Trophoblast cell (in vitro differentiated cells and primary cell): ENCODE results near the gene CHAF1B. TPM values are rescaled to one million over a fixed set of nuclear protein-coding genes. Genes with fewer than 3 reads are reported as not detected.
"Not testable (repeated sequence)": the region's sequence is repeated elsewhere in the genome, so short reads cannot be mapped to it uniquely, and the experiment has no call there.

ENCODE experiments used
- DNase-seq, 2 donors: peaks; one replicate each; pipeline ENCODE4 v3.0.0-alpha.2; 2016
- H2AFZ ChIP-seq: 2 replicates; pipeline ENCODE4 v1.6.1; 2013; ENCODE audit warnings: low read length, moderate library complexity, mild to moderate bottlenecking; ENCODE audit not compliant: insufficient read depth, poor library complexity
- H2AK5ac ChIP-seq: 2 replicates; pipeline ENCODE4 v1.6.1; 2013; ENCODE audit warnings: mild to moderate bottlenecking, low read length
- H2BK120ac ChIP-seq: 2 replicates; pipeline ENCODE4 v1.6.1; 2013; ENCODE audit warnings: low read length, mild to moderate bottlenecking, moderate library complexity; ENCODE audit not compliant: insufficient read depth, poor library complexity
- H2BK12ac ChIP-seq: 2 replicates; pipeline ENCODE4 v1.6.1; 2013; ENCODE audit warnings: mild to moderate bottlenecking, low read length, moderate library complexity
- H2BK5ac ChIP-seq: 2 replicates; pipeline ENCODE4 v1.6.1; 2013; ENCODE audit warnings: low read length, low read depth, moderate library complexity, mild to moderate bottlenecking; ENCODE audit not compliant: poor library complexity
- H3K14ac ChIP-seq: 2 replicates; pipeline ENCODE4 v1.6.1; 2013; ENCODE audit warnings: mild to moderate bottlenecking, low read length
- H3K18ac ChIP-seq: 2 replicates; pipeline ENCODE4 v1.6.1; 2013; ENCODE audit warnings: mild to moderate bottlenecking, low read length
- H3K23ac ChIP-seq: 2 replicates; pipeline ENCODE4 v1.6.1; 2013; ENCODE audit warnings: low read length
- H3K27ac ChIP-seq: 2 replicates; pipeline ENCODE4 v1.5.1; 2013; ENCODE audit warnings: low read depth, mild to moderate bottlenecking, inconsistent platforms, low read length, moderate library complexity
- H3K27me3 ChIP-seq: 2 replicates; pipeline ENCODE4 v1.6.1; 2013; ENCODE audit warnings: inconsistent platforms, mild to moderate bottlenecking, low read length, moderate library complexity; ENCODE audit not compliant: insufficient read depth
- H3K36me3 ChIP-seq, 2 experiments: 1 replicate in 1 of 2; 2 replicates in 1 of 2; pipeline ENCODE4 v1.6.1; 2013; ENCODE audit warnings: low read length in 2 of 2, mild to moderate bottlenecking in 2 of 2, moderate library complexity in 1 of 2; ENCODE audit not compliant: insufficient read depth in 2 of 2, control insufficient read depth in 1 of 2
- H3K4ac ChIP-seq: 2 replicates; pipeline ENCODE4 v1.6.1; 2013; ENCODE audit warnings: low read depth, mild to moderate bottlenecking, low read length, moderate library complexity
- H3K4me1 ChIP-seq, 2 experiments: 1 replicate in 1 of 2; 2 replicates in 1 of 2; pipeline ENCODE4 v1.6.1; 2013; ENCODE audit warnings: low read length in 2 of 2, mild to moderate bottlenecking in 2 of 2, moderate library complexity in 1 of 2; ENCODE audit not compliant: insufficient read depth in 2 of 2, control insufficient read depth in 1 of 2
- H3K4me2 ChIP-seq: 2 replicates; pipeline ENCODE4 v1.6.1; 2013; ENCODE audit warnings: inconsistent platforms, mild to moderate bottlenecking, low read length, moderate library complexity
- H3K4me3 ChIP-seq: 2 replicates; pipeline ENCODE4 v1.5.1; 2013; ENCODE audit warnings: mild to moderate bottlenecking, low read depth, low read length, inconsistent platforms
- H3K79me1 ChIP-seq: one replicate; pipeline ENCODE4 v1.6.1; 2013; ENCODE audit warnings: low read length
- H3K79me2 ChIP-seq: 2 replicates; pipeline ENCODE4 v1.6.1; 2013; ENCODE audit warnings: low read length, mild to moderate bottlenecking; ENCODE audit not compliant: control insufficient read depth, insufficient read depth, poor library complexity
- H3K9ac ChIP-seq: 2 replicates; pipeline ENCODE4 v1.6.1; 2013; ENCODE audit warnings: mild to moderate bottlenecking, low read length
- H3K9me3 ChIP-seq: 2 replicates; pipeline ENCODE4 v1.6.1; 2013; ENCODE audit warnings: low read depth, mild to moderate bottlenecking, control low read depth, inconsistent platforms, low read length; ENCODE audit not compliant: insufficient read depth
- H4K12ac ChIP-seq: 2 replicates; pipeline ENCODE4 v1.6.1; 2013; ENCODE audit warnings: low read depth, mild to moderate bottlenecking, low read length, moderate library complexity
- H4K8ac ChIP-seq: 2 replicates; pipeline ENCODE4 v1.6.1; 2013; ENCODE audit warnings: low read depth, mild to moderate bottlenecking, low read length, moderate library complexity
- H4K91ac ChIP-seq: one replicate; pipeline ENCODE4 v1.6.1; 2013; ENCODE audit warnings: low read depth, mild to moderate bottlenecking, low read length, moderate library complexity
- WGBS: extraction: QIAGEN DNeasy Blood & Tissue Kit; methylation state at CpG from one replicate; pipeline ENCODE4 v1.1.7; 2013; ENCODE audit warnings: missing lambda C conversion rate; ENCODE audit not compliant: insufficient read length, insufficient coverage; ENCODE audit errors: extremely low coverage; 5-methylcytosine and 5-hydroxymethylcytosine counted together
- polyA plus RNA-seq: library from polyadenylated mRNA; stranded (reverse); fragments of 200-250 nt; gene quantifications from 2 replicates; pipeline ENCODE4 v1.2.3, GENCODE V29; 2013

The CHAF1B gene
- polyA plus RNA-seq, result 7.7 and 8.0 TPM in 2 replicates

- H3K9ac ChIP-seq, result peak within 1 kb of the TSS; percentile 77
- no peaks in the 10 kb centered on the region for H3K9me3 ChIP-seq
- H3K79me2 ChIP-seq, result no peaks in the 10 kb centered on the region
- H3K4me1 ChIP-seq, result peaks cover 0 to 4% of the 10 kb centered on the region in 2 experiments
- no peak within 1 kb of the TSS for H4K12ac ChIP-seq
- H3K36me3 ChIP-seq, result peaks cover 2 to 3% of the 10 kb centered on the region in 2 experiments
- H3K4ac ChIP-seq, result no peak within 1 kb of the TSS
- no peak within 1 kb of the TSS for H2BK5ac ChIP-seq
- peak within 1 kb of the TSS; percentile 56 for H3K4me2 ChIP-seq
- no peaks in the 10 kb centered on the region for H3K79me1 ChIP-seq
- peak within 1 kb of the TSS; percentile 76 for H3K4me3 ChIP-seq
- H2BK120ac ChIP-seq, result no peak within 1 kb of the TSS
- H2AFZ ChIP-seq, result peak within 1 kb of the TSS; percentile 71
- no peak within 1 kb of the TSS for H2AK5ac ChIP-seq
- no peak within 1 kb of the TSS for H2BK12ac ChIP-seq
- peak; percentile 78 to 91 for DNase-seq
- H3K18ac ChIP-seq, result no peak within 1 kb of the TSS
- no CpG with 5 or more reads among the region's 77 CpGs for WGBS
- no peak within 1 kb of the TSS for H3K14ac ChIP-seq
- no peaks in the 10 kb centered on the region for H3K27me3 ChIP-seq
- H4K91ac ChIP-seq, result no peak within 1 kb of the TSS
- peak within 1 kb of the TSS; percentile 69 for H4K8ac ChIP-seq
- no peak within 1 kb of the TSS for H3K27ac ChIP-seq
- no peak within 1 kb of the TSS for H3K23ac ChIP-seq
Observed at GRCh38 chr21:36385233-36386030, at the start of gene CHAF1B. CHAF1B (plus strand) TSS chr21:36385392; CDS start chr21:36386137, 745 bp downstream.

- Histone ChIP-seq H3K18ac (no peak overlapping the region), H3K4me3 (no peak overlapping the region), H3K4me1 (no peaks in the 10 kb centered on the region), H3K4me2 (no peak overlapping the region), H2AFZ (no peak overlapping the region), H4K91ac (no peak overlapping the region), H3K79me1 (no peaks in the 10 kb centered on the region), H3K9ac (no peak overlapping the region), H3K27me3 (no peaks in the 10 kb centered on the region), H2BK5ac (no peak overlapping the region), H2BK120ac (no peak overlapping the region), H3K4ac (no peak overlapping the region), H2BK12ac (no peak overlapping the region), H2AK5ac (no peak overlapping the region), H3K79me2 (no peaks in the 10 kb centered on the region), H3K23ac (no peak overlapping the region), H3K27ac (no peak overlapping the region), H3K14ac (no peak overlapping the region), H4K8ac (no peak overlapping the region), H3K9me3 (no peaks in the 10 kb centered on the region), H3K36me3 (peaks cover 26 to 28% of the 10 kb centered on the region in 2 experiments), H4K12ac (no peak overlapping the region)
- DNase-seq, result peak; percentile 10 to 42
- no CpG with 5 or more reads among the region's 3 CpGs for WGBS
Observed at GRCh38 chr21:36337099-36337509, 48.1 kb upstream of the CHAF1B start.

GRCh38 chr21:36338975-36339374, 46.2 kb upstream of the CHAF1B start:
- no peaks in the 10 kb centered on the region for H3K79me1 ChIP-seq
- DNase-seq, result peak; percentile 40 to 66
- H3K23ac ChIP-seq, result no peak overlapping the region
- H2BK5ac ChIP-seq, result no peak overlapping the region
- H3K4ac ChIP-seq, result no peak overlapping the region
- no peak overlapping the region for H4K91ac ChIP-seq
- no peak overlapping the region for H2BK120ac ChIP-seq
- no peaks in the 10 kb centered on the region for H3K27me3 ChIP-seq
- no peak overlapping the region for H2AFZ ChIP-seq
- H3K79me2 ChIP-seq, result no peaks in the 10 kb centered on the region
- H3K27ac ChIP-seq, result no peak overlapping the region
- no peaks in the 10 kb centered on the region for H3K9me3 ChIP-seq
- H3K9ac ChIP-seq, result no peak overlapping the region
- no peak overlapping the region for H2AK5ac ChIP-seq
- no peak overlapping the region for H2BK12ac ChIP-seq
- no CpG with 5 or more reads among the region's 10 CpGs for WGBS
- no peak overlapping the region for H3K18ac ChIP-seq
- no peaks in the 10 kb centered on the region for H3K4me1 ChIP-seq
- no peak overlapping the region for H3K14ac ChIP-seq
- H3K4me2 ChIP-seq, result no peak overlapping the region
- H4K12ac ChIP-seq, result no peak overlapping the region
- H3K36me3 ChIP-seq, result peaks cover 37 to 38% of the 10 kb centered on the region in 2 experiments
- H3K4me3 ChIP-seq, result no peak overlapping the region
- no peak overlapping the region for H4K8ac ChIP-seq

- H3K4me2 ChIP-seq, H2AFZ ChIP-seq, H3K9ac ChIP-seq, H3K79me2 ChIP-seq, H4K12ac ChIP-seq, H3K18ac ChIP-seq, H3K27ac ChIP-seq, H4K91ac ChIP-seq, H3K4me1 ChIP-seq, H2BK120ac ChIP-seq, H2BK12ac ChIP-seq, H2BK5ac ChIP-seq, H3K4ac ChIP-seq, H3K4me3 ChIP-seq, H3K9me3 ChIP-seq, H3K23ac ChIP-seq, DNase-seq, H3K79me1 ChIP-seq, H4K8ac ChIP-seq, H3K14ac ChIP-seq, H3K27me3 ChIP-seq, H2AK5ac ChIP-seq: not testable (repeated sequence)
- peaks cover 46 to 55% of the 10 kb centered on the region in 2 experiments for H3K36me3 ChIP-seq
- WGBS, result no CpG with 5 or more reads among the region's 7 CpGs
Observed at GRCh38 chr21:36342581-36342980, 42.6 kb upstream of the CHAF1B start.
